CD14-positive monocyte (primary cell): ENCODE data around the gene PDE4B. TPM values are rescaled to one million over a fixed set of nuclear protein-coding genes. Genes with fewer than 3 reads are reported as not detected.

ENCODE experiments used
- DNase-seq, 3 donors: peaks; one replicate each; pipeline ENCODE4 v3.0.0-alpha.2; 2011 to 2022
- H2AFZ ChIP-seq: 2 replicates; pipeline ENCODE4 v1.6.0; 2012; ENCODE audit warnings: mild to moderate bottlenecking, low read depth, low read length, inconsistent platforms; ENCODE audit not compliant: insufficient read depth, poor library complexity, severe bottlenecking
- H3K27ac ChIP-seq, 2 donors: 1 replicate in 1 of 2; 2 replicates in 1 of 2; pipeline ENCODE4 v1.5.1; 2012 to 2013; ENCODE audit warnings: low read length in 2 of 2, control low read depth in 1 of 2, inconsistent platforms in 1 of 2, low read depth in 1 of 2, mild to moderate bottlenecking in 1 of 2
- H3K27me3 ChIP-seq, 2 donors: one replicate each; pipeline versions ENCODE4 v1.6.0 to v1.6.1; 2011 to 2013; ENCODE audit warnings: low read length in 2 of 2; ENCODE audit not compliant: control insufficient read depth in 2 of 2, insufficient read depth in 2 of 2
- H3K36me3 ChIP-seq, 2 donors: replicated peaks in 1 of 2; 1 replicate in 1 of 2; 2 replicates in 1 of 2; pipeline versions ENCODE4 v1.5.1 to v1.6.1; 2012 to 2013; ENCODE audit warnings: low read length in 2 of 2, control low read depth in 1 of 2, inconsistent platforms in 1 of 2, mild to moderate bottlenecking in 1 of 2; ENCODE audit not compliant: insufficient read depth in 2 of 2, control insufficient read depth in 1 of 2
- H3K4me1 ChIP-seq, 2 donors: 1 replicate in 1 of 2; 2 replicates in 1 of 2; pipeline versions ENCODE4 v1.5.1 to v1.6.1; 2012 to 2013; ENCODE audit warnings: low read length in 2 of 2, control low read depth in 1 of 2, inconsistent platforms in 1 of 2, mild to moderate bottlenecking in 1 of 2, moderate library complexity in 1 of 2; ENCODE audit not compliant: insufficient read depth in 2 of 2, control insufficient read depth in 1 of 2
- H3K4me2 ChIP-seq: replicated peaks from 2 replicates; pipeline ENCODE3; 2012; ENCODE audit warnings: low read length, moderate library complexity, mild to moderate bottlenecking; ENCODE audit not compliant: poor library complexity, severe bottlenecking; ENCODE audit errors: extremely low read depth
- H3K4me3 ChIP-seq, 3 experiments: fragments of 200-600 bp in 1 of 3; sonication (generic) in 1 of 3; replicated peaks in 1 of 3; 1 replicate in 2 of 3; 2 replicates in 1 of 3; pipeline ENCODE4 v1.5.1; 2011 to 2013; ENCODE audit warnings: low read length in 3 of 3, mild to moderate bottlenecking in 3 of 3, control low read depth in 2 of 3, low read depth in 2 of 3, inconsistent platforms in 1 of 3, moderate library complexity in 1 of 3
- H3K79me2 ChIP-seq: 2 replicates; pipeline ENCODE4 v1.6.0; 2012; ENCODE audit warnings: mild to moderate bottlenecking, control low read depth, inconsistent platforms, low read length, moderate library complexity; ENCODE audit not compliant: insufficient read depth
- H3K9ac ChIP-seq: 2 replicates; pipeline ENCODE4 v1.6.0; 2017; ENCODE audit warnings: low read length, mild to moderate bottlenecking; ENCODE audit not compliant: insufficient read depth, poor library complexity, severe bottlenecking
- H3K9me3 ChIP-seq, 2 donors: replicated peaks in 1 of 2; 1 replicate in 1 of 2; 2 replicates in 1 of 2; pipeline versions ENCODE4 v1.5.1 to v1.6.1; 2012 to 2013; ENCODE audit warnings: low read length in 2 of 2, control low read depth in 1 of 2; ENCODE audit not compliant: control insufficient read depth in 1 of 2, insufficient read depth in 1 of 2
- H4K20me1 ChIP-seq: 2 replicates; pipeline ENCODE4 v1.6.0; 2012; ENCODE audit warnings: mild to moderate bottlenecking, low read length, control low read depth, moderate library complexity; ENCODE audit not compliant: insufficient read depth
- H3K27ac Mint-ChIP-seq, 7 donors: one replicate each; pipeline ENCODE4 v1.8.0; 2020; ENCODE audit warnings: mild to moderate bottlenecking in 7 of 7, mixed read lengths in 7 of 7, moderate library complexity in 6 of 7, inconsistent platforms in 2 of 7
- H3K27me3 Mint-ChIP-seq, 3 donors: one replicate each; pipeline ENCODE4 v1.8.0; 2021 to 2022; ENCODE audit warnings: low read depth in 3 of 3, mild to moderate bottlenecking in 3 of 3, mixed read lengths in 3 of 3, moderate library complexity in 3 of 3, inconsistent platforms in 1 of 3
- H3K36me3 Mint-ChIP-seq, 2 donors: one replicate each; pipeline ENCODE4 v1.8.0; 2020; ENCODE audit warnings: mixed read lengths in 2 of 2, inconsistent platforms in 1 of 2, mild to moderate bottlenecking in 1 of 2
- H3K4me1 Mint-ChIP-seq: one replicate; pipeline ENCODE4 v1.8.0; 2020; ENCODE audit warnings: mild to moderate bottlenecking, mixed read lengths
- H3K4me3 Mint-ChIP-seq, 2 donors: one replicate each; pipeline ENCODE4 v1.8.0; 2020; ENCODE audit warnings: mild to moderate bottlenecking in 2 of 2, mixed read lengths in 2 of 2, moderate library complexity in 1 of 2
- H3K9me3 Mint-ChIP-seq, 7 donors: one replicate each; pipeline ENCODE4 v1.8.0; 2020 to 2022; ENCODE audit warnings: mixed read lengths in 7 of 7, mild to moderate bottlenecking in 6 of 7, moderate library complexity in 6 of 7, inconsistent platforms in 2 of 7
- WGBS: methylation state at CpG from one replicate; pipeline ENCODE4 v1.1.5; 2013; ENCODE audit warnings: missing lambda C conversion rate; ENCODE audit not compliant: insufficient coverage; 5-methylcytosine and 5-hydroxymethylcytosine counted together
- intact Hi-C, 2 donors: fragments of 100-400 bp; cut with micrococcal nuclease; formaldehyde crosslinking; loops; one replicate each; pipeline versions ENCODE4 v1.15.0 to v1.15.1; 2023
- polyA plus RNA-seq, 3 donors: library from polyadenylated mRNA; depleted of rRNA in 1 of 3; unstranded in 2 of 3; stranded (reverse) in 1 of 3; fragments of 300-500 nt in 2 of 3; fragments of >200 nt in 1 of 3; fragmentation: Illumina TruSeq in 2 of 3; gene quantifications; 1 replicate in 2 of 3; 2 replicates in 1 of 3; pipeline ENCODE4 v1.2.3, GENCODE V29; 2012 to 2021
- TF ChIP-seq, protein P1 (sequence below): fragments of 200-600 bp; IDR thresholded peaks from one replicate; pipeline ENCODE4 v1.8.0; 2022; ENCODE audit warnings: antibody characterized with exemption, mild to moderate bottlenecking

PDE4B gene
- polyA plus RNA-seq, 3 donors = 17.2 to 52.8 (median 25.2) TPM

DNA sequence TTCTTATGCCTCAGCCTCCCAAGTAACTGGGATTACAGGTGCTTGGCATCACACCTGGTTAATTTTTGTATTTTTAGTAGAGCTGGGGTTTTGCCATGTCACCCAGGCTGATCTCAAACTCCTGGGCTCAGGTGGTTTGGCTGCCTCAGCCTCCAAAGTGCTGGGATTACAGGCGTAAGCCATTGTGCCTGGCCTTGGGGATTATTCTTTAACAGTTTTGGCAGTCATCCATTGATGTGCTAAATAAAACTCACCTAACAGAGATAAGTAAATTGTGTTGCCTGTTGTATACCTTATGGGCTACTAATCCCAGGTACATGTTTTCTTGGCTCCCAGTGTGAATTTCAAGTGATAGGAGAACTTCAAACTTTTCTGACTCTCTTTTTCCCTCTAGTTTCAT is 35.2 kb upstream of the PDE4B start:
- intact Hi-C loops = no loop called here
- DNase-seq = no peak
- WGBS = no CpG with 5 or more reads among the region's 1 CpG
- Histone ChIP-seq H3K36me3 (no peaks in the 10 kb centered on the region), H3K4me2 (no peak overlapping the region), H3K9ac (no peak overlapping the region), H3K4me3 (no peak overlapping the region), H3K27ac (no peak overlapping the region), H3K9me3 (no peaks in the 10 kb centered on the region), H3K4me1 (no peaks in the 10 kb centered on the region), H4K20me1 (no peaks in the 10 kb centered on the region), H2AFZ (no peak overlapping the region), H3K79me2 (no peaks in the 10 kb centered on the region), H3K27me3 (no peaks in the 10 kb centered on the region)
- no peaks in the 10 kb centered on the region for H3K36me3 Mint-ChIP-seq
- no peaks in the 10 kb centered on the region for H3K4me1 Mint-ChIP-seq
- no peak overlapping the region for H3K4me3 Mint-ChIP-seq
- no peaks in the 10 kb centered on the region for H3K27me3 Mint-ChIP-seq
- no peak overlapping the region for H3K27ac Mint-ChIP-seq
- peaks cover 0 to 4% (median 0%) of the 10 kb centered on the region in 7 donors for H3K9me3 Mint-ChIP-seq
- TF ChIP-seq, protein P1, sequence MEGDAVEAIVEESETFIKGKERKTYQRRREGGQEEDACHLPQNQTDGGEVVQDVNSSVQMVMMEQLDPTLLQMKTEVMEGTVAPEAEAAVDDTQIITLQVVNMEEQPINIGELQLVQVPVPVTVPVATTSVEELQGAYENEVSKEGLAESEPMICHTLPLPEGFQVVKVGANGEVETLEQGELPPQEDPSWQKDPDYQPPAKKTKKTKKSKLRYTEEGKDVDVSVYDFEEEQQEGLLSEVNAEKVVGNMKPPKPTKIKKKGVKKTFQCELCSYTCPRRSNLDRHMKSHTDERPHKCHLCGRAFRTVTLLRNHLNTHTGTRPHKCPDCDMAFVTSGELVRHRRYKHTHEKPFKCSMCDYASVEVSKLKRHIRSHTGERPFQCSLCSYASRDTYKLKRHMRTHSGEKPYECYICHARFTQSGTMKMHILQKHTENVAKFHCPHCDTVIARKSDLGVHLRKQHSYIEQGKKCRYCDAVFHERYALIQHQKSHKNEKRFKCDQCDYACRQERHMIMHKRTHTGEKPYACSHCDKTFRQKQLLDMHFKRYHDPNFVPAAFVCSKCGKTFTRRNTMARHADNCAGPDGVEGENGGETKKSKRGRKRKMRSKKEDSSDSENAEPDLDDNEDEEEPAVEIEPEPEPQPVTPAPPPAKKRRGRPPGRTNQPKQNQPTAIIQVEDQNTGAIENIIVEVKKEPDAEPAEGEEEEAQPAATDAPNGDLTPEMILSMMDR = no peak

DNA sequence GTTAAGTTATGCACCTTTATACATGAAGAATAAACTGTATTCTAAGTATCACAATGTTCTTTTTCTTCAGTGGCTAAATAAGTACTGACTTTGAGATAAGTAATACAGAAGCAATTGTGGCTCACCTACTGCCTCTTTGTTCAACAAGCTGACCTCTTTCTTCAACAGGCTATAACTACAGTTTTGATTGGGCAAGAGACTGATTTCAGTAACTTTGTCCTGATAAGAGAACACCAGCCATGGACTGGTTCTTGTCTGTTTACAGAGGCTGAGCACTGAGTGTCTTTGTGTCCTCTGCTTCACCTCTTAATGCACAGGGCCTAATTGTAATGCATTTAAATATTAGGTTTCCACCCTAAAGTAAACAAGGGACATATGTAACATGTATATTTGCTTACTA is 34.6 kb upstream of the PDE4B start:
- H3K9ac ChIP-seq = no peak overlapping the region
- H3K4me3 Mint-ChIP-seq = no peak overlapping the region
- no peak overlapping the region for H3K4me3 ChIP-seq
- H3K4me2 ChIP-seq = no peak overlapping the region
- no peak overlapping the region for H2AFZ ChIP-seq
- no peaks in the 10 kb centered on the region for H3K4me1 ChIP-seq
- no peaks in the 10 kb centered on the region for H3K27me3 ChIP-seq
- H3K9me3 ChIP-seq = no peaks in the 10 kb centered on the region
- no peak overlapping the region for H3K27ac Mint-ChIP-seq
- H3K79me2 ChIP-seq = no peaks in the 10 kb centered on the region
- no peaks in the 10 kb centered on the region for H3K27me3 Mint-ChIP-seq
- TF ChIP-seq, protein P1 = no peak
- H3K9me3 Mint-ChIP-seq = peaks cover 0 to 4% (median 0%) of the 10 kb centered on the region in 7 donors
- intact Hi-C loops = no loop called here
- H3K27ac ChIP-seq = no peak overlapping the region
- no peaks in the 10 kb centered on the region for H3K4me1 Mint-ChIP-seq
- DNase-seq = no peak
- no peaks in the 10 kb centered on the region for H3K36me3 Mint-ChIP-seq
- H4K20me1 ChIP-seq = no peaks in the 10 kb centered on the region
- H3K36me3 ChIP-seq = no peaks in the 10 kb centered on the region
